HCT116 (cell line): ENCODE data around the gene OR52B6. TPM values are rescaled to one million over a fixed set of nuclear protein-coding genes. Genes with fewer than 3 reads are reported as not detected.

Experiments
- ATAC-seq: fragments of 200-7000 bp; cut with Tn5 transposase; 2 replicates; pipeline ENCODE4 v1.9.1; 2020; ENCODE audit warnings: mild to moderate bottlenecking, moderate library complexity
- BruUV-seq: library from RNA; stranded (reverse); fragments of 400-500 nt; replicated peaks from 2 replicates; lab custom pipeline; 2021; lab: Mats Ljungman, UMichigan
- CTCF ChIA-PET: fragments of 300-600 bp; sonication (Branson Sonifier 250); formaldehyde crosslinking; loops from one replicate; lab custom pipeline; 2021; ENCODE audit warnings: antibody characterized with exemption; lab: Charles Lee
- POLR2A ChIA-PET: fragments of 300-600, 350-600 bp; sonication (Branson Sonifier 250); formaldehyde crosslinking; loops from one replicate; lab custom pipeline; 2021; ENCODE audit warnings: antibody characterized with exemption; lab: Charles Lee
- RAD21 ChIA-PET, 2 experiments: fragments of 300-600 bp; sonication (Branson Sonifier 250); formaldehyde crosslinking; loops; one replicate each; lab custom pipeline; 2023; ENCODE audit warnings: low total read pairs in 2 of 2; ENCODE audit not compliant: uncharacterized antibody in 2 of 2, unreplicated experiment in 2 of 2, low non-redundant PET in 1 of 2; lab: Charles Lee
- DNase-seq: peaks from one replicate; pipeline ENCODE4 v3.0.0-alpha.2; 2010; ENCODE audit warnings: low read depth, low spot score
- H2AFZ ChIP-seq: fragments of 200-600 bp; shearing (Covaris generic), sonication (generic); 2 replicates; pipeline ENCODE4 v1.6.1; 2017; ENCODE audit warnings: low read depth, mixed run types, mixed read lengths, antibody characterized with exemption, low read length; ENCODE audit not compliant: poor library complexity, severe bottlenecking
- H3K27ac ChIP-seq: 2 replicates; pipeline ENCODE4 v1.5.1; 2012; ENCODE audit warnings: low read depth, low read length
- H3K27me3 ChIP-seq: fragments of 200-600 bp; sonication (generic); 2 replicates; pipeline ENCODE4 v1.6.1; 2016; ENCODE audit warnings: mixed run types, low read length, mixed read lengths; ENCODE audit not compliant: insufficient read depth
- H3K36me3 ChIP-seq, 2 experiments: fragments of 200-500 bp in 1 of 2; fragments of 200-600 bp in 1 of 2; sonication (Bioruptor generic) in 1 of 2; sonication (generic) in 1 of 2; 2 replicates each; pipeline versions ENCODE4 v1.5.1 to v1.6.1; 2014 to 2016; ENCODE audit warnings: low read length in 2 of 2, inconsistent platforms in 1 of 2, mixed read lengths in 1 of 2, mixed run types in 1 of 2; ENCODE audit not compliant: insufficient read depth in 2 of 2, control insufficient read depth in 1 of 2
- H3K4me1 ChIP-seq, 2 experiments: fragments of 200-600 bp in 1 of 2; sonication (generic) in 1 of 2; 2 replicates each; pipeline versions ENCODE4 v1.5.1 to v1.6.1; 2012 to 2017; ENCODE audit warnings: low read length in 2 of 2, inconsistent platforms in 1 of 2, mild to moderate bottlenecking in 1 of 2, mixed read lengths in 1 of 2, mixed run types in 1 of 2, moderate library complexity in 1 of 2; ENCODE audit not compliant: insufficient read depth in 2 of 2, control insufficient read depth in 1 of 2
- H3K4me2 ChIP-seq: fragments of 200-600 bp; sonication (generic); 2 replicates; pipeline ENCODE4 v1.6.1; 2017; ENCODE audit warnings: mixed run types, low read length, mixed read lengths
- H3K4me3 ChIP-seq, 2 experiments: fragments of 200-600 bp in 1 of 2; sonication (generic) in 1 of 2; replicated peaks in 1 of 2; 2 replicates each; pipeline ENCODE4 v1.5.1; 2011 to 2016; ENCODE audit warnings: low read length in 2 of 2, control low read depth in 1 of 2, low read depth in 1 of 2, mild to moderate bottlenecking in 1 of 2, mixed read lengths in 1 of 2, mixed run types in 1 of 2
- H3K79me2 ChIP-seq: fragments of 200-600 bp; sonication (generic); 2 replicates; pipeline ENCODE4 v1.6.1; 2017; ENCODE audit warnings: mild to moderate bottlenecking, mixed run types, low read length, moderate library complexity, mixed read lengths; ENCODE audit not compliant: insufficient read depth
- H3K9ac ChIP-seq: fragments of 200-600 bp; sonication (generic); 2 replicates; pipeline ENCODE4 v1.6.1; 2016; ENCODE audit warnings: low read length, mixed read lengths
- H3K9me2 ChIP-seq: fragments of 200-600 bp; sonication (generic), shearing (Covaris generic); 2 replicates; pipeline ENCODE4 v1.6.1; 2017; ENCODE audit warnings: mixed run types, mild to moderate bottlenecking, moderate library complexity; ENCODE audit not compliant: insufficient read depth
- H3K9me3 ChIP-seq, 2 experiments: fragments of 200-500 bp in 1 of 2; fragments of 200-600 bp in 1 of 2; sonication (Bioruptor generic) in 1 of 2; sonication (generic) in 1 of 2; 2 replicates each; pipeline ENCODE4 v1.6.1; 2014 to 2017; ENCODE audit warnings: low read length in 2 of 2, mixed read lengths in 2 of 2, inconsistent platforms in 1 of 2, low read depth in 1 of 2, mild to moderate bottlenecking in 1 of 2, mixed run types in 1 of 2, moderate library complexity in 1 of 2; ENCODE audit not compliant: control insufficient read depth in 1 of 2, insufficient read depth in 1 of 2
- H4K20me1 ChIP-seq: fragments of 200-600 bp; sonication (generic), shearing (Covaris generic); 2 replicates; pipeline ENCODE4 v1.6.1; 2017; ENCODE audit warnings: mixed run types, mild to moderate bottlenecking, moderate library complexity; ENCODE audit not compliant: insufficient read depth
- ATF3 ChIP-seq: IDR thresholded peaks from 2 replicates; pipeline ENCODE4 v1.6.1; 2012
- CBX3 ChIP-seq: IDR thresholded peaks from 2 replicates; pipeline ENCODE4 v1.6.1; 2012; ENCODE audit warnings: low read depth
- CEBPB ChIP-seq: IDR thresholded peaks from 2 replicates; pipeline ENCODE4 v1.6.1; 2012; ENCODE audit warnings: low read depth
- EGR1 ChIP-seq: IDR thresholded peaks from 2 replicates; pipeline ENCODE4 v1.6.1; 2012; ENCODE audit warnings: low read depth
- ELF1 ChIP-seq: IDR thresholded peaks from 2 replicates; pipeline ENCODE4 v1.6.1; 2012; ENCODE audit warnings: low read depth, borderline replicate concordance
- EZH2 ChIP-seq: fragments of 200-600 bp; sonication (generic); IDR thresholded peaks from 2 replicates; pipeline ENCODE4 v1.6.1; 2017; ENCODE audit warnings: antibody characterized with exemption, mixed run types
- EZH2phosphoT487 ChIP-seq: fragments of 200-600 bp; IDR thresholded peaks from 2 replicates; pipeline ENCODE4 v1.6.1; 2018; ENCODE audit warnings: antibody characterized with exemption, borderline replicate concordance
- FOSL1 ChIP-seq: IDR thresholded peaks from 2 replicates; pipeline ENCODE4 v1.6.1; 2012; ENCODE audit warnings: low read depth
- JUND ChIP-seq: IDR thresholded peaks from 2 replicates; pipeline ENCODE4 v1.6.1; 2012
- RAD21 ChIP-seq: IDR thresholded peaks from 2 replicates; pipeline ENCODE4 v1.6.1; 2012; ENCODE audit warnings: low read depth, mild to moderate bottlenecking
- SIN3A ChIP-seq: IDR thresholded peaks from 2 replicates; pipeline ENCODE4 v1.6.1; 2012; ENCODE audit warnings: low read depth
- SP1 ChIP-seq: IDR thresholded peaks from 2 replicates; pipeline ENCODE4 v1.6.1; 2012; ENCODE audit warnings: low read depth
- SRF ChIP-seq: IDR thresholded peaks from 2 replicates; pipeline ENCODE4 v1.6.1; 2012; ENCODE audit warnings: low read depth
- TCF7L2 ChIP-seq: IDR thresholded peaks from 2 replicates; pipeline ENCODE4 v1.7.0; 2011; ENCODE audit warnings: borderline replicate concordance, inconsistent platforms; ENCODE audit not compliant: insufficient read depth, insufficient read length; ENCODE audit errors: extremely low read depth
- YY1 ChIP-seq: IDR thresholded peaks from 2 replicates; pipeline ENCODE4 v1.6.1; 2011; ENCODE audit warnings: low read length, low read depth, moderate library complexity, mild to moderate bottlenecking; ENCODE audit not compliant: insufficient replicate concordance; ENCODE audit errors: extremely low read depth
- ZBTB33 ChIP-seq: IDR thresholded peaks from 2 replicates; pipeline ENCODE4 v1.6.1; 2011; ENCODE audit warnings: mild to moderate bottlenecking, low read length, moderate library complexity; ENCODE audit not compliant: insufficient replicate concordance; ENCODE audit errors: extremely low read depth
- ZFX ChIP-seq: fragments of 450-650 bp; IDR thresholded peaks from 2 replicates; pipeline ENCODE4 v1.6.1; 2017
- ZNF274 ChIP-seq: fragments of 200-500 bp; sonication (Bioruptor generic); IDR thresholded peaks from 2 replicates; pipeline ENCODE4 v1.6.1; 2014; ENCODE audit warnings: mild to moderate bottlenecking, low read depth, low read length, inconsistent platforms
- intact Hi-C: fragments of 100-400 bp; cut with micrococcal nuclease; formaldehyde crosslinking; loops from 2 replicates; pipeline ENCODE4 v1.10.0; 2022
- total RNA-seq: library from RNA; stranded (reverse); gene quantifications from one replicate; pipeline ENCODE4 v1.2.1, GENCODE V29; 2021; ENCODE audit not compliant: unreplicated experiment
- TF ChIP-seq, protein P1 (sequence below), 3 experiments: fragments of 200-600 bp in 1 of 3; sonication (generic) in 1 of 3; IDR thresholded peaks in 2 of 3; conservative IDR thresholded peaks in 1 of 3; 2 replicates each; pipeline ENCODE4 v1.5.1; 2012 to 2017; ENCODE audit warnings: low read depth in 2 of 3, low read length in 2 of 3, antibody characterized with exemption in 1 of 3, borderline replicate concordance in 1 of 3, control low read depth in 1 of 3, mild to moderate bottlenecking in 1 of 3, mixed read lengths in 1 of 3, mixed run types in 1 of 3, moderate library complexity in 1 of 3; ENCODE audit not compliant: insufficient read depth in 1 of 3
- TF ChIP-seq, protein P2 (sequence below): IDR thresholded peaks from 2 replicates; pipeline ENCODE4 v1.6.1; 2012; ENCODE audit warnings: low read depth

Gene OR52B6
- total RNA-seq, 1 experiment from 2014 or later = not detected

DNA sequence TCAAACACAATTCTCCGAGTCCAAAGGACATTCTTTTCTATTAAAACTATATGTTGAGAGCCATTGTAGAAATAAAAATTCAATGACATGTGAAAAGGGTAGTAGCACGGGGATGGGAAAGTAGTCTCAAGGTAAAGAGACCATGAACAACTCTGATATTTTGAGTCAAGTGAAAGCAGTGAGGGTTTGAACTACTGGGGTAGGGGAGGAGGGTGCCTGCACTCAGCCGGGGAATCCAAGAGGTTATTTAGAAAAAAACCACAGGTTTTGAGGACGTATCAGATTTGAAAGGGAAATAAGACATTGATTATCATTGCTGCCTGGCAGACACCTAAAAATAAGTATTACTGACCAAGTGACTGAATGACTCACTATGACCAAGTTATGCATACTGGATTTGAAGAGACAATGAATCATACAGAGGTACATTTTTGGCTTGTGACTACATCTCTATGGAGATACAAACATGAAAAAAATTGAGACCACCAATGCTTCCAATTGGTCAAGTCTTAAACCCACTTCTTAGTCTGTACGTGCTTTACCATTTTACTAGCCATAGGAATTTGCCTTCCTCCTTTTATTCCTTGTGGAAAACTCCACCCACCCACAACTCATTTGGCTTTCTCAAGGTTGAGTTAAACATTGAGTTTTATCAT lies 30.1 kb upstream of the OR52B6 start:
- peak overlapping the region; percentile 8 for H3K9ac ChIP-seq
- no peak overlapping the region for H3K27ac ChIP-seq
- H3K9me3 ChIP-seq = no peaks in the 10 kb centered on the region
- peak overlapping the region; percentile 60 for H3K4me2 ChIP-seq
- ATAC-seq (peak; percentile 82), DNase-seq (peak; percentile 54)
- H2AFZ ChIP-seq = peak overlapping the region; percentile 46
- intact Hi-C loops = loop anchor here (5.0 to 10.0 kb wide), 2 partner anchors 73 to 346 kb away; partner anchors contain the start of gene OR51V1
- no peaks in the 10 kb centered on the region for H3K79me2 ChIP-seq
- ChIA-PET POLR2A (interaction anchor here (2.2 kb wide), 1 partner anchor 45 kb away, joined by 10 read pairs; no protein-coding TSS in a partner anchor), CTCF (no interaction called here), RAD21 (no interaction called here)
- H3K27me3 ChIP-seq = peaks cover 16% of the 10 kb centered on the region
- no peaks in the 10 kb centered on the region for H3K36me3 ChIP-seq
- H3K9me2 ChIP-seq = no peaks in the 10 kb centered on the region
- no TSS peak for BruUV-seq
- peaks cover 3 to 13% of the 10 kb centered on the region in 2 experiments for H3K4me1 ChIP-seq
- peak overlapping the region in 1 of 2 experiments; percentile 8; a peak in 1 of 4 replicates for H3K4me3 ChIP-seq
- no peaks in the 10 kb centered on the region for H4K20me1 ChIP-seq
- TF ChIP-seq CEBPB = no peak
- peak; percentile 95 for TF ChIP-seq FOSL1
- no peak for TF ChIP-seq TCF7L2
- TF ChIP-seq ZNF274 = no peak
- no peak for TF ChIP-seq RAD21
- TF ChIP-seq ZBTB33 = no peak
- 0 out of 2 replicates have a peak, but pooled peaks have one; percentile 39 for TF ChIP-seq SIN3A
- no peak for TF ChIP-seq EGR1
- TF ChIP-seq ELF1 = no peak
- TF ChIP-seq EZH2phosphoT487 = no peak
- TF ChIP-seq JUND = peak; percentile 88
- TF ChIP-seq, protein P1, sequence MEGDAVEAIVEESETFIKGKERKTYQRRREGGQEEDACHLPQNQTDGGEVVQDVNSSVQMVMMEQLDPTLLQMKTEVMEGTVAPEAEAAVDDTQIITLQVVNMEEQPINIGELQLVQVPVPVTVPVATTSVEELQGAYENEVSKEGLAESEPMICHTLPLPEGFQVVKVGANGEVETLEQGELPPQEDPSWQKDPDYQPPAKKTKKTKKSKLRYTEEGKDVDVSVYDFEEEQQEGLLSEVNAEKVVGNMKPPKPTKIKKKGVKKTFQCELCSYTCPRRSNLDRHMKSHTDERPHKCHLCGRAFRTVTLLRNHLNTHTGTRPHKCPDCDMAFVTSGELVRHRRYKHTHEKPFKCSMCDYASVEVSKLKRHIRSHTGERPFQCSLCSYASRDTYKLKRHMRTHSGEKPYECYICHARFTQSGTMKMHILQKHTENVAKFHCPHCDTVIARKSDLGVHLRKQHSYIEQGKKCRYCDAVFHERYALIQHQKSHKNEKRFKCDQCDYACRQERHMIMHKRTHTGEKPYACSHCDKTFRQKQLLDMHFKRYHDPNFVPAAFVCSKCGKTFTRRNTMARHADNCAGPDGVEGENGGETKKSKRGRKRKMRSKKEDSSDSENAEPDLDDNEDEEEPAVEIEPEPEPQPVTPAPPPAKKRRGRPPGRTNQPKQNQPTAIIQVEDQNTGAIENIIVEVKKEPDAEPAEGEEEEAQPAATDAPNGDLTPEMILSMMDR (IDR thresholded peaks at IDR 0.05 in 2 of 3, conservative IDR thresholded peaks at IDR 0.05 in 1 of 3; ENCODE audit: borderline replicate concordance in 1 of 3, insufficient read depth in 1 of 3, low read depth in 2 of 3, low read length in 2 of 3) = no peak
- TF ChIP-seq EZH2 = no peak
- peak; percentile 65 for TF ChIP-seq SP1
- TF ChIP-seq ATF3 = 0 out of 2 replicates have a peak, but pooled peaks have one; percentile 22
- TF ChIP-seq, protein P2, sequence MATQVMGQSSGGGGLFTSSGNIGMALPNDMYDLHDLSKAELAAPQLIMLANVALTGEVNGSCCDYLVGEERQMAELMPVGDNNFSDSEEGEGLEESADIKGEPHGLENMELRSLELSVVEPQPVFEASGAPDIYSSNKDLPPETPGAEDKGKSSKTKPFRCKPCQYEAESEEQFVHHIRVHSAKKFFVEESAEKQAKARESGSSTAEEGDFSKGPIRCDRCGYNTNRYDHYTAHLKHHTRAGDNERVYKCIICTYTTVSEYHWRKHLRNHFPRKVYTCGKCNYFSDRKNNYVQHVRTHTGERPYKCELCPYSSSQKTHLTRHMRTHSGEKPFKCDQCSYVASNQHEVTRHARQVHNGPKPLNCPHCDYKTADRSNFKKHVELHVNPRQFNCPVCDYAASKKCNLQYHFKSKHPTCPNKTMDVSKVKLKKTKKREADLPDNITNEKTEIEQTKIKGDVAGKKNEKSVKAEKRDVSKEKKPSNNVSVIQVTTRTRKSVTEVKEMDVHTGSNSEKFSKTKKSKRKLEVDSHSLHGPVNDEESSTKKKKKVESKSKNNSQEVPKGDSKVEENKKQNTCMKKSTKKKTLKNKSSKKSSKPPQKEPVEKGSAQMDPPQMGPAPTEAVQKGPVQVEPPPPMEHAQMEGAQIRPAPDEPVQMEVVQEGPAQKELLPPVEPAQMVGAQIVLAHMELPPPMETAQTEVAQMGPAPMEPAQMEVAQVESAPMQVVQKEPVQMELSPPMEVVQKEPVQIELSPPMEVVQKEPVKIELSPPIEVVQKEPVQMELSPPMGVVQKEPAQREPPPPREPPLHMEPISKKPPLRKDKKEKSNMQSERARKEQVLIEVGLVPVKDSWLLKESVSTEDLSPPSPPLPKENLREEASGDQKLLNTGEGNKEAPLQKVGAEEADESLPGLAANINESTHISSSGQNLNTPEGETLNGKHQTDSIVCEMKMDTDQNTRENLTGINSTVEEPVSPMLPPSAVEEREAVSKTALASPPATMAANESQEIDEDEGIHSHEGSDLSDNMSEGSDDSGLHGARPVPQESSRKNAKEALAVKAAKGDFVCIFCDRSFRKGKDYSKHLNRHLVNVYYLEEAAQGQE = no peak
- peak; percentile 59 for TF ChIP-seq SRF
- peak; percentile 71 for TF ChIP-seq CBX3
- TF ChIP-seq YY1 = no peak
- no peak for TF ChIP-seq ZFX
